ENCODE results near the gene OR2V1. TPM values are rescaled to one million over a fixed set of nuclear protein-coding genes. Genes with fewer than 3 reads are reported as not detected.

OR2V1 gene
- total RNA-seq, 1 donor from 2014 or later, result not detected

DNA sequence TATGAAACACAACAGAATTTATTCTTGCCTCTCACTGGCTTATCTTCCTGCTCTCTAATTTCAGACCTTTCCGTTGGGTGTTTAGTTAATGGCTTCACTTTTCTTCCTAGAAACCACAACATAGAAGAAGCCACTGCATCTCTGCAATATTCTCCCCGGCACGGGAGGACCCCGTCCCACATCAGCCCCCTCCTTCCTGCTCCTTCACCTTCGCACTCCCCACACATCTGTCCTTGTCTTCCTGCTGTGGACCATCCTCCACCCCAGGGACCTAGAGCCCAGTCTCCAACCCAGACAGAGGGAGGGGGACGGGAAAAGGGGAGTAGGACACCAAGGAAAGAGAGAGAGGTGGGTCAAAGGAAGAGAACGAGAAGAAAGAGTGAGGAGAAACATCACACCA lies 1.4 kb downstream of the OR2V1 start:
- H3K9me3 Mint-ChIP-seq, result peaks cover 2% of the 10 kb centered on the region
- no peaks in the 10 kb centered on the region for H3K36me3 Mint-ChIP-seq
- Histone ChIP-seq H3K4me3 (no peak overlapping the region), H3K4me2 (no peak overlapping the region), H3K27ac (no peak overlapping the region), H4K20me1 (ENCODE audit: low read depth) (no peaks in the 10 kb centered on the region), H3K79me2 (ENCODE audit: low read depth) (no peaks in the 10 kb centered on the region), H3K9me3 (ENCODE audit: low read depth) (no peaks in the 10 kb centered on the region), H3K27me3 (peaks cover 24% of the 10 kb centered on the region), H3K4me1 (no peaks in the 10 kb centered on the region), H3F3A (ENCODE audit: low read depth) (no peaks in the 10 kb centered on the region), H2AFZ (replicated peaks) (no peak overlapping the region), H3K9ac (no peak overlapping the region), H3K36me3 (no peaks in the 10 kb centered on the region)
- TF ChIP-seq CTCF (IDR thresholded peaks at IDR 0.05) (no peak), EZH2 (IDR thresholded peaks at IDR 0.05) (no peak), EZH2phosphoT487 (IDR thresholded peaks at IDR 0.05) (no peak)
- peak overlapping the region; percentile 9 for H3K4me3 Mint-ChIP-seq
- H3K27me3 Mint-ChIP-seq (ENCODE audit: insufficient read depth, low read depth), result peaks cover 26% of the 10 kb centered on the region
- no peak overlapping the region for H3K27ac Mint-ChIP-seq
- no peak for DNase-seq (ENCODE audit: low spot score)
- H3K4me1 Mint-ChIP-seq, result no peaks in the 10 kb centered on the region

DNA sequence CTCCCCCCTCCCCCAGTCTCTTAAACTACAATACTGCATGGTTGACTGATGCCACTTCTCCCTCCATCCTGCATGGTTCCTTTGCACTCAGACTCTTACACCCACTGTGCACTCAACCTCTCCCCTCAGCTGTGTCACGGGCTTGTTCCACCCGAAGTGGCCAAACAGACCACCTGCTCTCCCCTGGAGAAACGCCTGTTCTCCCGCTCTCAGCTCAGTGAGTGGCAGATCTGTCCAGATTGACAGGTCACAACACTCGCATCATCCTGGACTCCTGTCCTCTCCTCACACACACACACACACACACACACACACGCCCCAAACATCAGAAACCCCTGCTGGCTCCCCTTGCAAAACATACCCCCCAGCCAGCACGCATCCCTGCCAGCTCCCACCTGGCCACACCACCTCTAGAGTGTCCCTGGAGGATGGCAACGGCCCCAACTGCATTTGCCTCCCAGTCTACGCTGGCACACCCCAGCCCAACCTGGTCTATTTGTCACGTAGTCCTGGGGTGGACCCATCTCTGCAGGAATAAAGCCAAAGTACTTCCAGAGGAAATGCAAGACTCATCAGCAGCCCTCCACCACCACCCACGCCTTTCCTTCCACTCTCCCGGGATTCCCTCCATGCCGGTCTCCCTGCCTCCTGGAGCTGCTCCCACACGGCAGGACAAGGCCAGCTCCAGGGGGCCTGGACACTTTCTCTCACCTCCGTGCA lies 2.9 kb downstream of the OR2V1 start:
- Histone ChIP-seq H4K20me1 (ENCODE audit: low read depth) (no peaks in the 10 kb centered on the region), H3F3A (ENCODE audit: low read depth) (no peaks in the 10 kb centered on the region), H3K4me2 (no peak overlapping the region), H3K9me3 (ENCODE audit: low read depth) (no peaks in the 10 kb centered on the region), H3K4me3 (no peak overlapping the region), H2AFZ (replicated peaks) (no peak overlapping the region), H3K27me3 (peaks cover 27% of the 10 kb centered on the region), H3K79me2 (ENCODE audit: low read depth) (no peaks in the 10 kb centered on the region), H3K9ac (no peak overlapping the region), H3K4me1 (no peaks in the 10 kb centered on the region), H3K36me3 (no peaks in the 10 kb centered on the region), H3K27ac (no peak overlapping the region)
- Mint-ChIP-seq H3K4me1 (no peaks in the 10 kb centered on the region), H3K27ac (peak overlapping the region; percentile 67), H3K4me3 (peak overlapping the region; percentile 53), H3K27me3 (ENCODE audit: insufficient read depth, low read depth) (peaks cover 24% of the 10 kb centered on the region), H3K36me3 (no peaks in the 10 kb centered on the region), H3K9me3 (peaks cover 2% of the 10 kb centered on the region)
- no peak for DNase-seq (ENCODE audit: low spot score)
- TF ChIP-seq CTCF (IDR thresholded peaks at IDR 0.05), result no peak
- no peak for TF ChIP-seq EZH2phosphoT487 (IDR thresholded peaks at IDR 0.05)

DNA sequence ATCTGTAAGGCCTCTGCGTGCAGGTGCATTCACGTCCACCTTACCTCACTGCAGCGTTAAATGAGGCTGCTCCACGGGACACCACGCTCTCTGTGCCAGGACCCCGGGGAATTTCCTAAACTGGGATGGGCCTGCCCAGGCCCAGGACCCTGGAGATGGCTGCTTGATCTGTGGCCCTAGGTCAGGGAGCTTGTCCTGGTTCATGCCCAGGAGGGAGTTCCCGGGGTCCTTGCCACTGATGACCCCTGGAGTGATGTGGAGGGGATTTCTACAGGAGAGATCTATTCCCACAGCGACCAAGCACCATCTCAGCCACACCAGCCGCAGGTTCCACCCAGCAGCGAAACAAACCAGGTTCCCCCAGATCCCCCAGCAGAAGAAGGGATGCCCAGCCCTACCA lies 3.5 kb downstream of the OR2V1 start:
- Histone ChIP-seq H3K9ac (no peak overlapping the region), H3K4me1 (no peaks in the 10 kb centered on the region), H3K4me2 (no peak overlapping the region), H2AFZ (replicated peaks) (no peak overlapping the region), H3K4me3 (no peak overlapping the region), H3K36me3 (no peaks in the 10 kb centered on the region), H3K9me3 (ENCODE audit: low read depth) (no peaks in the 10 kb centered on the region), H3K27me3 (peaks cover 26% of the 10 kb centered on the region), H3F3A (ENCODE audit: low read depth) (no peaks in the 10 kb centered on the region), H4K20me1 (ENCODE audit: low read depth) (no peaks in the 10 kb centered on the region), H3K27ac (no peak overlapping the region), H3K79me2 (ENCODE audit: low read depth) (no peaks in the 10 kb centered on the region)
- H3K4me1 Mint-ChIP-seq, result no peaks in the 10 kb centered on the region
- H3K4me3 Mint-ChIP-seq, result no peak overlapping the region
- H3K9me3 Mint-ChIP-seq, result no peaks in the 10 kb centered on the region
- H3K27ac Mint-ChIP-seq, result no peak overlapping the region
- no peaks in the 10 kb centered on the region for H3K36me3 Mint-ChIP-seq
- peaks cover 24% of the 10 kb centered on the region for H3K27me3 Mint-ChIP-seq (ENCODE audit: insufficient read depth, low read depth)
- DNase-seq (ENCODE audit: low spot score), result no peak
- TF ChIP-seq EZH2 (IDR thresholded peaks at IDR 0.05) (no peak), CTCF (IDR thresholded peaks at IDR 0.05) (no peak), EZH2phosphoT487 (IDR thresholded peaks at IDR 0.05) (no peak)
